NB4 (cell line): ENCODE data around the gene MINDY4.

Experiments used
- POLR2A ChIP-seq: IDR thresholded peaks from 2 replicates; pipeline ENCODE4 v1.6.1; 2011; ENCODE audit warnings: mild to moderate bottlenecking; ENCODE audit not compliant: insufficient read length; ENCODE audit errors: extremely low read depth
- TF ChIP-seq, protein P1 (sequence below): IDR thresholded peaks from one replicate; pipeline ENCODE4 v1.5.1; 2012; ENCODE audit warnings: low read depth, low read length
- TF ChIP-seq, protein P2 (sequence below): IDR thresholded peaks from 2 replicates; pipeline ENCODE4 v1.6.1; 2011; ENCODE audit warnings: low read depth, low read length

DNA sequence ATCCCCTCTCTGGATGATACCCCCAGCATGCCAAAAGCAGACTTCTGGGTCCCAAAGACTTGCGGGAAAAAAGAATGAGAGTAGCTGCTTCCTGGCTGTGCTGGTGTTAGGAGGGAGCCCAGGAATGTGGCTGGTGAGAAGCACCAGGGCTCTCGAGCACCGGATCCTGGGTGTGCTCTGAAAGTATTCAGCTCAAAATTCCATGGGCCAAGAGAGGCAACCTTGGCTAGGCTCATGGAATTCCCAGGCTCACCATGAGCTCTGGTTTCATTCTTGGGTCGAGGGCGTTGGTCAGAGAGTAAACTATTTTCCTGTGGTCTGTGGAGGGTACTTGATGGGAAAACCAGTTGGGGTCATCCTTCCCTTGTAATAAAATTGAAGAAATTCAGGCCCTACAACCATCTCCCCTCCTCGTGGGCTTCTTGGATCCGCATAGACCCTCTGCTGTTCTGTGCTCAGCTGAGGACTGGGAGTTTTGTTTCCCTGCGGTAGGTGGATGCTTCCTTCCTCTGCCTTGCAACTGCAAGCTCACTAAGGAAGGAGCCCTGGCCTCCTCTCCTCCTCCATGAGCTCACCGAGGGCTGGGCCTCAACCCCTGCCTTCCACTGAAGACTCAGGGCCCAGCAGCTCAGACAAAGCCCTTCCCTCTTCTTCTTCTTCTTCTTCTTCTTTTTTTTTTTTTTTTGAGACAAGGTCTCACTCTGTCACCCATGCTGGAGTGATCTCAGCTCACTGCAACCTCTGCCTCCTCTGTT, 106.0 kb downstream of the MINDY4 start:
- TF ChIP-seq, protein P1, sequence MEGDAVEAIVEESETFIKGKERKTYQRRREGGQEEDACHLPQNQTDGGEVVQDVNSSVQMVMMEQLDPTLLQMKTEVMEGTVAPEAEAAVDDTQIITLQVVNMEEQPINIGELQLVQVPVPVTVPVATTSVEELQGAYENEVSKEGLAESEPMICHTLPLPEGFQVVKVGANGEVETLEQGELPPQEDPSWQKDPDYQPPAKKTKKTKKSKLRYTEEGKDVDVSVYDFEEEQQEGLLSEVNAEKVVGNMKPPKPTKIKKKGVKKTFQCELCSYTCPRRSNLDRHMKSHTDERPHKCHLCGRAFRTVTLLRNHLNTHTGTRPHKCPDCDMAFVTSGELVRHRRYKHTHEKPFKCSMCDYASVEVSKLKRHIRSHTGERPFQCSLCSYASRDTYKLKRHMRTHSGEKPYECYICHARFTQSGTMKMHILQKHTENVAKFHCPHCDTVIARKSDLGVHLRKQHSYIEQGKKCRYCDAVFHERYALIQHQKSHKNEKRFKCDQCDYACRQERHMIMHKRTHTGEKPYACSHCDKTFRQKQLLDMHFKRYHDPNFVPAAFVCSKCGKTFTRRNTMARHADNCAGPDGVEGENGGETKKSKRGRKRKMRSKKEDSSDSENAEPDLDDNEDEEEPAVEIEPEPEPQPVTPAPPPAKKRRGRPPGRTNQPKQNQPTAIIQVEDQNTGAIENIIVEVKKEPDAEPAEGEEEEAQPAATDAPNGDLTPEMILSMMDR, result no peak
- TF ChIP-seq, protein P2, sequence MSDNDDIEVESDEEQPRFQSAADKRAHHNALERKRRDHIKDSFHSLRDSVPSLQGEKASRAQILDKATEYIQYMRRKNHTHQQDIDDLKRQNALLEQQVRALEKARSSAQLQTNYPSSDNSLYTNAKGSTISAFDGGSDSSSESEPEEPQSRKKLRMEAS, result no peak
- TF ChIP-seq POLR2A, result no peak
